Measurements from ENCODE around the gene CSN1S1.

Gene CSN1S1

GRCh38 chr4:69930768-69931167 is at the start of gene CSN1S1:
Gene CSN1S1, plus strand, starts transcription at chr4:69931068. Its CDS starts 1,488 bp downstream, at chr4:69932556.
- no peaks in the 10 kb centered on the region for H3K9me3 Mint-ChIP-seq
- TF ChIP-seq CTCF (IDR thresholded peaks at IDR 0.05; ENCODE audit: unreplicated experiment in 3 of 3), result no peak
- no peak within 1 kb of the TSS for H3K4me3 Mint-ChIP-seq
- H3K27ac Mint-ChIP-seq, result no peak within 1 kb of the TSS
- H3K27me3 Mint-ChIP-seq (ENCODE audit: low read depth), result no peaks in the 10 kb centered on the region
- no peaks in the 10 kb centered on the region for H3K4me1 Mint-ChIP-seq
- no peaks in the 10 kb centered on the region for H3K36me3 Mint-ChIP-seq (ENCODE audit: low read depth)

- H3K9me3 Mint-ChIP-seq, result peaks cover 5% of the 10 kb centered on the region
- H3K36me3 Mint-ChIP-seq (ENCODE audit: low read depth), result no peaks in the 10 kb centered on the region
- peak overlapping the region in 2 of 3 experiments; percentile 39 to 93 for H3K27ac Mint-ChIP-seq
- no peaks in the 10 kb centered on the region for H3K27me3 Mint-ChIP-seq (ENCODE audit: low read depth)
- no peak overlapping the region for H3K4me3 Mint-ChIP-seq
- H3K4me1 Mint-ChIP-seq, result peaks cover 18% of the 10 kb centered on the region
- peak; percentile 90 to 94 (median 91) for TF ChIP-seq CTCF (IDR thresholded peaks at IDR 0.05; ENCODE audit: unreplicated experiment in 3 of 3)
Observed at GRCh38 chr4:69881173-69881773, 49.6 kb upstream of the CSN1S1 start.

- H3K27me3 Mint-ChIP-seq (ENCODE audit: low read depth), result no peaks in the 10 kb centered on the region
- no peak for TF ChIP-seq CTCF (IDR thresholded peaks at IDR 0.05; ENCODE audit: unreplicated experiment in 3 of 3)
- H3K4me3 Mint-ChIP-seq, result no peak overlapping the region
- peaks cover 12% of the 10 kb centered on the region for H3K4me1 Mint-ChIP-seq
- no peaks in the 10 kb centered on the region for H3K36me3 Mint-ChIP-seq (ENCODE audit: low read depth)
- peaks cover 5% of the 10 kb centered on the region for H3K9me3 Mint-ChIP-seq
- peak overlapping the region in 1 of 3 experiments; percentile 5 for H3K27ac Mint-ChIP-seq
Observed at GRCh38 chr4:69882150-69882549, 48.7 kb upstream of the CSN1S1 start.

- H3K4me3 Mint-ChIP-seq, result no peak overlapping the region
- TF ChIP-seq CTCF (IDR thresholded peaks at IDR 0.05; ENCODE audit: unreplicated experiment in 3 of 3), result no peak
- peaks cover 5% of the 10 kb centered on the region for H3K4me1 Mint-ChIP-seq
- H3K9me3 Mint-ChIP-seq, result peaks cover 5% of the 10 kb centered on the region
- H3K27ac Mint-ChIP-seq, result peak overlapping the region in 2 of 3 experiments; percentile 4 to 15
- H3K36me3 Mint-ChIP-seq (ENCODE audit: low read depth), result no peaks in the 10 kb centered on the region
- H3K27me3 Mint-ChIP-seq (ENCODE audit: low read depth), result no peaks in the 10 kb centered on the region
Observed at GRCh38 chr4:69888336-69888735, 42.5 kb upstream of the CSN1S1 start.

GRCh38 chr4:69894186-69894585 is 36.7 kb upstream of the CSN1S1 start:
- no peak overlapping the region for H3K27ac Mint-ChIP-seq
- no peaks in the 10 kb centered on the region for H3K36me3 Mint-ChIP-seq (ENCODE audit: low read depth)
- no peak for TF ChIP-seq CTCF (IDR thresholded peaks at IDR 0.05; ENCODE audit: unreplicated experiment in 3 of 3)
- no peaks in the 10 kb centered on the region for H3K27me3 Mint-ChIP-seq (ENCODE audit: low read depth)
- H3K4me1 Mint-ChIP-seq, result no peaks in the 10 kb centered on the region
- H3K9me3 Mint-ChIP-seq, result no peaks in the 10 kb centered on the region
- no peak overlapping the region for H3K4me3 Mint-ChIP-seq

- Mint-ChIP-seq H3K4me3 (no peak overlapping the region), H3K36me3 (ENCODE audit: low read depth) (no peaks in the 10 kb centered on the region), H3K9me3 (no peaks in the 10 kb centered on the region)
Observed at GRCh38 chr4:69894721-69895120, 36.1 kb upstream of the CSN1S1 start.

More at GRCh38 chr4:69894721-69895120, 36.1 kb upstream of the CSN1S1 start:
- Mint-ChIP-seq H3K27me3 (ENCODE audit: low read depth) (no peaks in the 10 kb centered on the region), H3K4me1 (no peaks in the 10 kb centered on the region), H3K27ac (peak overlapping the region in 1 of 3 experiments; percentile 67)
- no peak for TF ChIP-seq CTCF (IDR thresholded peaks at IDR 0.05; ENCODE audit: unreplicated experiment in 3 of 3)

All from nephron (organoid).